ENCODE data around the gene STX1B. TPM values are rescaled to one million over a fixed set of nuclear protein-coding genes. Genes with fewer than 3 reads are reported as not detected.

STX1B gene
- total and polyA plus RNA-seq, 7 experiments from 2014 or later, result 0.37 to 5.2 (median 4.2) TPM

DNA sequence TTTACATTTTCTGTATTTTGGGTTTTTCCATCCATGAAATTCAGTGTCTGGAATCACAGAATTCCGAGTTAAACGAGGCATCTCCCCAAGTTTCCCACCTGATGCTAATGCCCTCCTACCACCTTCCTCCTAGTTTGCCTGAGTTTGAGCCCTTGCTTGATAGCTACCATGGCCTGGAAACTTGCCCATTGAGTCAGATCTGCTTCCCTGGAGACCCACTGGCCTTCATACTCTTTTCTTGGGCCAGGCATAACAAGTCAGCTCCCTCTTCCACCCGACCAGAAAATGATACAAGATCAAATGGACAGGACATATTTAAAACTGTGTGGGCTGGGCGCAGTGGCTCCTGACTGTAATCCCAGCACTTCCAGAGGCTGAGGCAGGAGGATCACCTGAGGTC is 42.6 kb downstream of the STX1B start:
- H3K9me3 Mint-ChIP-seq, result no peaks in the 10 kb centered on the region
- H3K4me1 ChIP-seq (ENCODE audit: control insufficient read depth in 2 of 2, insufficient read depth in 2 of 2, low read length in 2 of 2), result no peaks in the 10 kb centered on the region
- no peak overlapping the region for H3K4me3 ChIP-seq (ENCODE audit: low read length)
- no peaks in the 10 kb centered on the region for H3K9me3 ChIP-seq (ENCODE audit: control insufficient read depth in 2 of 3, low read length in 3 of 3)
- ATAC-seq (no peak), DNase-seq (no peak)
- no peaks in the 10 kb centered on the region for H3K27me3 ChIP-seq (ENCODE audit: control insufficient read depth in 2 of 2, insufficient read depth in 2 of 2, low read length in 2 of 2)
- peaks cover 0 to 18% (median 4%) of the 10 kb centered on the region in 7 donors for H3K4me1 Mint-ChIP-seq
- H3K27me3 Mint-ChIP-seq, result no peaks in the 10 kb centered on the region
- H3K27ac ChIP-seq (ENCODE audit: low read depth, low read length), result no peak overlapping the region
- H3K36me3 Mint-ChIP-seq, result peaks cover 23 to 63% (median 31%) of the 10 kb centered on the region in 5 donors
- peak overlapping the region in 3 of 9 donors; percentile 28 to 55 (median 39) for H3K27ac Mint-ChIP-seq
- H3K4me3 Mint-ChIP-seq, result no peak overlapping the region
- peaks cover 19 to 93% (median 19%) of the 10 kb centered on the region in 3 experiments for H3K36me3 ChIP-seq (ENCODE audit: control insufficient read depth in 2 of 3, insufficient read depth in 3 of 3, low read length in 3 of 3)
- CTCF ChIA-PET, result no interaction called here
- intact Hi-C loops (cut with micrococcal nuclease), result no loop called here
- POLR2A ChIA-PET, result no interaction called here

- H3K36me3 ChIP-seq (ENCODE audit: control insufficient read depth in 2 of 3, insufficient read depth in 3 of 3, low read length in 3 of 3), result peaks cover 15 to 93% (median 17%) of the 10 kb centered on the region in 3 experiments
- Mint-ChIP-seq H3K4me1 (peaks cover 0 to 18% (median 5%) of the 10 kb centered on the region in 7 donors), H3K36me3 (peaks cover 18 to 62% (median 27%) of the 10 kb centered on the region in 5 donors)
These were observed 44.3 kb downstream of the STX1B start for GRCh38 chr16:30966033-30966619.

DNA sequence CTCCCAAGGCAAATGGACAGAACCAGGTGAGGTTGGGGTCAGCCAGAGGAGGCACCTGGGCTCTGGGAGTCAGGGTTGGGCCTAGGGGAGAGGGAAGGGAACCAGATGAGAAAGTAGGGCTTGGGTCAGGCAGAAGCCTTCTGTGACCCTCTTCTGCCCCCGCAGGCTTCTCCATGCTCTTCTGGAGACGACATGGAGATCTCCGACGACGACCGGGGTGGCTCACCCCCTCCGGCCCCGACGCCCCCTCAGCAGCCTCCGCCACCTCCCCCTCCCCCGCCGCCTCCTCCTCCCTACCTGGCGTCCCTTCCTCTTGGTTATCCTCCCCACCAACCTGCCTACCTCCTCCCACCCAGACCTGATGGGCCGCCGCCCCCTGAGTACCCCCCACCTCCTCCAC is 45.0 kb downstream of the STX1B start:
- POLR2A ChIA-PET, result no interaction called here
- H3K27ac Mint-ChIP-seq, result no peak overlapping the region

More at GRCh38 chr16:30966033-30966619, 44.3 kb downstream of the STX1B start:
- ChIA-PET POLR2A (no interaction called here), CTCF (no interaction called here)
- no peak overlapping the region for H3K4me3 Mint-ChIP-seq
- no peak for DNase-seq
- ATAC-seq, result no peak
- Histone ChIP-seq H3K4me3 (ENCODE audit: low read length) (no peak overlapping the region), H3K9me3 (ENCODE audit: control insufficient read depth in 2 of 3, low read length in 3 of 3) (no peaks in the 10 kb centered on the region), H3K4me1 (ENCODE audit: control insufficient read depth in 2 of 2, insufficient read depth in 2 of 2, low read length in 2 of 2) (no peaks in the 10 kb centered on the region), H3K27me3 (ENCODE audit: control insufficient read depth in 2 of 2, insufficient read depth in 2 of 2, low read length in 2 of 2) (no peaks in the 10 kb centered on the region), H3K27ac (ENCODE audit: low read depth, low read length) (no peak overlapping the region)
- intact Hi-C loops (cut with micrococcal nuclease), result no loop called here
- H3K27ac Mint-ChIP-seq, result peak overlapping the region in 2 of 9 donors; percentile 19 to 31
- no peaks in the 10 kb centered on the region for H3K9me3 Mint-ChIP-seq
- no peaks in the 10 kb centered on the region for H3K27me3 Mint-ChIP-seq

DNA sequence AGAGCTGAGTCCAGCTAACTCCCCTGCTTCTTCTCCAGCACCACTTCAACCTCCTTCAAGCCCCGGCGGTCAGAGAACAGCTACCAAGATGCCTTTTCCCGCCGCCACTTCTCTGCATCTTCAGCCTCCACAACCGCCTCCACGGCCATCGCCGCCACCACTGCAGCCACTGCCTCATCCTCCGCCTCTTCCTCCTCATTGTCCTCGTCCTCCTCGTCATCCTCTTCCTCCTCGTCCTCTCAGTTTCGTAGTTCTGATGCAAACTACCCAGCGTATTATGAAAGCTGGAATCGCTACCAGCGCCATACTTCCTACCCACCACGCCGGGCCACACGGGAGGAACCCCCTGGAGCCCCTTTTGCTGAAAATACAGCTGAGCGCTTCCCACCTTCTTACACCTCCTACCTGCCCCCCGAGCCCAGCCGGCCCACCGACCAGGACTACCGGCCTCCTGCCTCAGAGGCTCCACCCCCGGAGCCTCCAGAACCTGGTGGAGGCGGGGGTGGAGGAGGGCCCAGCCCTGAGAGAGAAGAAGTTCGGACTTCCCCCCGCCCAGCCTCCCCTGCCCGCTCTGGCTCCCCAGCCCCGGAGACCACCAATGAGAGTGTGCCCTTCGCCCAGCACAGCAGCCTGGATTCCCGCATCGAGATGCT is 45.7 kb downstream of the STX1B start:
- H3K27me3 Mint-ChIP-seq, result no peaks in the 10 kb centered on the region
- Histone ChIP-seq H3K27ac (ENCODE audit: low read depth, low read length) (no peak overlapping the region), H3K4me1 (ENCODE audit: control insufficient read depth in 2 of 2, insufficient read depth in 2 of 2, low read length in 2 of 2) (no peaks in the 10 kb centered on the region), H3K4me3 (ENCODE audit: low read length) (no peak overlapping the region), H3K36me3 (ENCODE audit: control insufficient read depth in 2 of 3, insufficient read depth in 3 of 3, low read length in 3 of 3) (peaks cover 17 to 95% (median 23%) of the 10 kb centered on the region in 3 experiments), H3K27me3 (ENCODE audit: control insufficient read depth in 2 of 2, insufficient read depth in 2 of 2, low read length in 2 of 2) (no peaks in the 10 kb centered on the region), H3K9me3 (ENCODE audit: control insufficient read depth in 2 of 3, low read length in 3 of 3) (no peaks in the 10 kb centered on the region)
- H3K4me3 Mint-ChIP-seq, result no peak overlapping the region
- CTCF ChIA-PET, result no interaction called here
- peaks cover 7 to 20% (median 16%) of the 10 kb centered on the region in 7 donors for H3K4me1 Mint-ChIP-seq
- intact Hi-C loops (cut with micrococcal nuclease), result no loop called here
- no peak for ATAC-seq
- DNase-seq, result no peak
- POLR2A ChIA-PET, result no interaction called here
- H3K9me3 Mint-ChIP-seq, result no peaks in the 10 kb centered on the region
- peaks cover 17 to 64% (median 29%) of the 10 kb centered on the region in 5 donors for H3K36me3 Mint-ChIP-seq
- H3K27ac Mint-ChIP-seq, result peak overlapping the region in 1 of 9 donors; percentile 51

More for the DNA sequence above, 45.0 kb downstream of the STX1B start:
- DNase-seq (no peak), ATAC-seq (no peak)
- Mint-ChIP-seq H3K4me3 (no peak overlapping the region), H3K4me1 (peaks cover under 1 to 13% (median 8%) of the 10 kb centered on the region in 7 donors), H3K27me3 (no peaks in the 10 kb centered on the region), H3K36me3 (peaks cover 11 to 58% (median 23%) of the 10 kb centered on the region in 5 donors), H3K9me3 (no peaks in the 10 kb centered on the region)
- intact Hi-C loops (cut with micrococcal nuclease), result no loop called here
- Histone ChIP-seq H3K27ac (ENCODE audit: low read depth, low read length) (no peak overlapping the region), H3K4me3 (ENCODE audit: low read length) (no peak overlapping the region), H3K36me3 (ENCODE audit: control insufficient read depth in 2 of 3, insufficient read depth in 3 of 3, low read length in 3 of 3) (peaks cover 17 to 93% (median 18%) of the 10 kb centered on the region in 3 experiments), H3K27me3 (ENCODE audit: control insufficient read depth in 2 of 2, insufficient read depth in 2 of 2, low read length in 2 of 2) (no peaks in the 10 kb centered on the region), H3K9me3 (ENCODE audit: control insufficient read depth in 2 of 3, low read length in 3 of 3) (no peaks in the 10 kb centered on the region), H3K4me1 (ENCODE audit: control insufficient read depth in 2 of 2, insufficient read depth in 2 of 2, low read length in 2 of 2) (no peaks in the 10 kb centered on the region)
- CTCF ChIA-PET, result no interaction called here

DNA sequence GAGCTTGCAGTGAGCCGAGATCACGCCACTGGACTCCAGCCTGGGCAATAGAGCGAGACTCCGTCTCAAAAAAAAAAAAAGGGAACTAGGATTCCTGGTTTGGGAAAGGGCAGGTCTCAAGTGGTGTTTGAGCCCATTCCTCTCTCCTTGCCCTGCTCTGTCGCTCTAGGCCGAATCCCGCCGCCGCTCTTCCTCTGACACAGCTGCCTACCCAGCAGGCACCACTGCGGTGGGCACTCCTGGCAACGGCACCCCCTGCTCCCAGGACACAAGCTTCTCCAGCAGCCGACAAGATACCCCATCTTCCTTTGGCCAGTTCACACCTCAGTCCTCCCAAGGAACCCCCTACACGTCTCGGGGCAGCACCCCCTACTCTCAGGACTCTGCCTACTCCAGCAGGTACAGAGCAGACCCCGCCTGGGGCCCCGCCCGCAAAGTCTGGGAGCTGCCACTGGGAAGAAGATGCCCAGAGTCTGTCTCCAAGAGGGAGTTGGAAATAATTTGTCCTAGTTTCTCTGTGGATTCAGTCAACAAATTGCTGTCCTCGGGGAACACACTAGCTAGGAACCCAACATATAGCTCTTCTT is 46.4 kb downstream of the STX1B start:
- H3K27ac ChIP-seq (ENCODE audit: low read depth, low read length), result no peak overlapping the region
- intact Hi-C loops (cut with micrococcal nuclease), result no loop called here
- DNase-seq, result no peak
- no peak overlapping the region for H3K27ac Mint-ChIP-seq
- peak; percentile 20 for ATAC-seq
- no peaks in the 10 kb centered on the region for H3K27me3 ChIP-seq (ENCODE audit: control insufficient read depth in 2 of 2, insufficient read depth in 2 of 2, low read length in 2 of 2)
- no peaks in the 10 kb centered on the region for H3K9me3 ChIP-seq (ENCODE audit: control insufficient read depth in 2 of 3, low read length in 3 of 3)
- peaks cover 12 to 95% (median 23%) of the 10 kb centered on the region in 3 experiments for H3K36me3 ChIP-seq (ENCODE audit: control insufficient read depth in 2 of 3, insufficient read depth in 3 of 3, low read length in 3 of 3)
- H3K4me1 Mint-ChIP-seq, result peaks cover 14 to 27% (median 22%) of the 10 kb centered on the region in 7 donors
- H3K9me3 Mint-ChIP-seq, result no peaks in the 10 kb centered on the region
- peak overlapping the region in 1 of 10 donors; percentile 26 for H3K4me3 Mint-ChIP-seq
- H3K4me1 ChIP-seq (ENCODE audit: control insufficient read depth in 2 of 2, insufficient read depth in 2 of 2, low read length in 2 of 2), result peaks cover 3 to 6% of the 10 kb centered on the region in 2 donors
- ChIA-PET POLR2A (interaction anchor here (0.9 kb wide), 1 partner anchor 155 kb away, joined by 8 read pairs; no protein-coding TSS in a partner anchor), CTCF (no interaction called here)
- no peaks in the 10 kb centered on the region for H3K27me3 Mint-ChIP-seq
- no peak overlapping the region for H3K4me3 ChIP-seq (ENCODE audit: low read length)
- H3K36me3 Mint-ChIP-seq, result peaks cover 15 to 60% (median 32%) of the 10 kb centered on the region in 5 donors

DNA sequence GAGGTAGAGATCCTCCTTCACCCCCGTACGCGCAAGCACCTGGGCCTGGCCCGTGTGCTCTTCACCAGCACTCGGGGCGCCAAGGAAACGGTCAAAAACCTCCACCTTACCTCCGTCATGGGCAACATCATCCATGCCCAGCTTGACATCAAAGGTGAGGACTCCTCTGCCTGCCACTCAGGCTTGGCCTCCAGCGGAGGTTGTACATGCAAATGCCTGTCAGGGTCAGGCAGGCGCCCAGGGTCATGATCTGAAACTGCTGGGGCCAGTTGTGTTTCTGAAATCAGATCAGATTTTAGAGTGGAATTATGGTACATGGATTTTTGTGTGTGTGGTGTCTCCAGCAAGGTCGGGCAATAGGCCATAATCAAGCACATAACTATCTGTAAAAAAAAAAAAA is 49.1 kb downstream of the STX1B start:
- POLR2A ChIA-PET, result interaction anchor here (0.6 to 1.0 kb wide), 2 partner anchors 73 to 216 kb away, joined by 3 read pairs; no protein-coding TSS in a partner anchor
- Mint-ChIP-seq H3K36me3 (peaks cover 14 to 45% (median 24%) of the 10 kb centered on the region in 5 donors), H3K27me3 (peaks cover 0 to 3% (median 0%) of the 10 kb centered on the region in 5 donors), H3K4me1 (peaks cover 23 to 37% (median 31%) of the 10 kb centered on the region in 7 donors), H3K9me3 (no peaks in the 10 kb centered on the region), H3K27ac (peak overlapping the region in 2 of 9 donors; percentile 15 to 38), H3K4me3 (no peak overlapping the region)
- Histone ChIP-seq H3K4me3 (ENCODE audit: low read length) (no peak overlapping the region), H3K9me3 (ENCODE audit: control insufficient read depth in 2 of 3, low read length in 3 of 3) (no peaks in the 10 kb centered on the region), H3K36me3 (ENCODE audit: control insufficient read depth in 2 of 3, insufficient read depth in 3 of 3, low read length in 3 of 3) (peaks cover 12 to 75% (median 16%) of the 10 kb centered on the region in 3 experiments), H3K4me1 (ENCODE audit: control insufficient read depth in 2 of 2, insufficient read depth in 2 of 2, low read length in 2 of 2) (peaks cover 16 to 20% of the 10 kb centered on the region in 2 donors), H3K27ac (ENCODE audit: low read depth, low read length) (no peak overlapping the region), H3K27me3 (ENCODE audit: control insufficient read depth in 2 of 2, insufficient read depth in 2 of 2, low read length in 2 of 2) (no peaks in the 10 kb centered on the region)
- ATAC-seq (no peak), DNase-seq (no peak)
- CTCF ChIA-PET, result no interaction called here
- intact Hi-C loops (cut with micrococcal nuclease), result no loop called here

Measured in naive thymus-derived CD4-positive, alpha-beta T cell (primary cell).